ENCODE measurements around the gene DCBLD1. TPM values are rescaled to one million over a fixed set of nuclear protein-coding genes. Genes with fewer than 3 reads are reported as not detected.

DCBLD1 gene
- total RNA-seq, 1 experiment from 2014 or later: 69.3 TPM

GRCh38 chr6:117533775-117534174 is 51.3 kb downstream of the DCBLD1 start:
- Histone ChIP-seq H3K36me3 (ENCODE audit: control insufficient read depth, insufficient read depth, low read length) (no peaks in the 10 kb centered on the region), H3K27me3 (replicated peaks; ENCODE audit: control insufficient read depth, insufficient read depth, low read length) (no peaks in the 10 kb centered on the region), H3K9me3 (no peaks in the 10 kb centered on the region), H3K4me1 (peaks cover 36% of the 10 kb centered on the region), H3K4me3 (ENCODE audit: low read depth, low read length) (no peak overlapping the region)
- Mint-ChIP-seq H3K27ac (ENCODE audit: unreplicated experiment) (peak overlapping the region; percentile 3), H3K9me3 (ENCODE audit: unreplicated experiment) (no peaks in the 10 kb centered on the region), H3K4me1 (ENCODE audit: low read depth, unreplicated experiment) (peaks cover 33% of the 10 kb centered on the region), H3K27me3 (ENCODE audit: insufficient read depth, unreplicated experiment) (no peaks in the 10 kb centered on the region), H3K36me3 (ENCODE audit: insufficient read depth, unreplicated experiment) (peaks cover 64% of the 10 kb centered on the region), H3K4me3 (ENCODE audit: unreplicated experiment) (no peak overlapping the region)
- DNase-seq: no peak
- CTCF ChIA-PET: no interaction called here
- no TSS peak for BruUV-seq (replicated peaks)
- no peak for TF ChIP-seq CTCF (IDR thresholded peaks at IDR 0.05; ENCODE audit: insufficient read depth in 1 of 2, low read depth in 1 of 2, low read length in 1 of 2, severe bottlenecking in 1 of 2, unreplicated experiment in 1 of 2)
- POLR2A ChIA-PET: no interaction called here
- intact Hi-C loops (cut with micrococcal nuclease; ENCODE audit: unreplicated experiment): no loop called here

GRCh38 chr6:117534974-117535373 is 52.5 kb downstream of the DCBLD1 start:
- CTCF ChIA-PET: no interaction called here
- Histone ChIP-seq H3K4me1 (peaks cover 38% of the 10 kb centered on the region), H3K36me3 (ENCODE audit: control insufficient read depth, insufficient read depth, low read length) (peaks cover 2% of the 10 kb centered on the region; the same call in 1 of the 2 replicates), H3K4me3 (ENCODE audit: low read depth, low read length) (no peak overlapping the region), H3K9me3 (no peaks in the 10 kb centered on the region), H3K27me3 (replicated peaks; ENCODE audit: control insufficient read depth, insufficient read depth, low read length) (no peaks in the 10 kb centered on the region)
- Mint-ChIP-seq H3K27me3 (ENCODE audit: insufficient read depth, unreplicated experiment) (no peaks in the 10 kb centered on the region), H3K27ac (ENCODE audit: unreplicated experiment) (peak overlapping the region; percentile 96), H3K4me1 (ENCODE audit: low read depth, unreplicated experiment) (peaks cover 33% of the 10 kb centered on the region), H3K4me3 (ENCODE audit: unreplicated experiment) (no peak overlapping the region), H3K9me3 (ENCODE audit: unreplicated experiment) (no peaks in the 10 kb centered on the region), H3K36me3 (ENCODE audit: insufficient read depth, unreplicated experiment) (peaks cover 74% of the 10 kb centered on the region)
- BruUV-seq (replicated peaks): no TSS peak
- POLR2A ChIA-PET: no interaction called here
- DNase-seq: no peak
- intact Hi-C loops (cut with micrococcal nuclease; ENCODE audit: unreplicated experiment): no loop called here
- TF ChIP-seq CTCF (IDR thresholded peaks at IDR 0.05; ENCODE audit: insufficient read depth in 1 of 2, low read depth in 1 of 2, low read length in 1 of 2, severe bottlenecking in 1 of 2, unreplicated experiment in 1 of 2): no peak

GRCh38 chr6:117536317-117536716 is 53.8 kb downstream of the DCBLD1 start:
- Mint-ChIP-seq H3K27ac (ENCODE audit: unreplicated experiment) (peak overlapping the region; percentile 96), H3K9me3 (ENCODE audit: unreplicated experiment) (no peaks in the 10 kb centered on the region), H3K4me3 (ENCODE audit: unreplicated experiment) (peak overlapping the region; percentile 56), H3K4me1 (ENCODE audit: low read depth, unreplicated experiment) (peaks cover 33% of the 10 kb centered on the region), H3K36me3 (ENCODE audit: insufficient read depth, unreplicated experiment) (peaks cover 79% of the 10 kb centered on the region), H3K27me3 (ENCODE audit: insufficient read depth, unreplicated experiment) (no peaks in the 10 kb centered on the region)
- peak; percentile 69 to 71 for DNase-seq
- H3K4me1 ChIP-seq: peaks cover 38% of the 10 kb centered on the region
- intact Hi-C loops (cut with micrococcal nuclease; ENCODE audit: unreplicated experiment): loop anchor here (1.0 kb wide), 4 partner anchors 13 to 55 kb away; no protein-coding TSS in a partner anchor
- no peak for TF ChIP-seq CTCF (IDR thresholded peaks at IDR 0.05; ENCODE audit: insufficient read depth in 1 of 2, low read depth in 1 of 2, low read length in 1 of 2, severe bottlenecking in 1 of 2, unreplicated experiment in 1 of 2)
- H3K36me3 ChIP-seq (ENCODE audit: control insufficient read depth, insufficient read depth, low read length): peaks cover 2% of the 10 kb centered on the region; the same call in 1 of the 2 replicates
- CTCF ChIA-PET: interaction anchor here (0.7 to 0.9 kb wide), 3 partner anchors 58 to 87 kb away, joined by 3 to 4 read pairs (median 3); partner anchors contain the start of gene GOPC
- POLR2A ChIA-PET: interaction anchor here (0.5 to 1.1 kb wide), 3 partner anchors 53 to 66 kb away, joined by 3 to 5 read pairs (median 4); partner anchors contain the start of genes DCBLD1 and GOPC
- no peak overlapping the region for H3K4me3 ChIP-seq (ENCODE audit: low read depth, low read length)
- no TSS peak for BruUV-seq (replicated peaks)
- no peaks in the 10 kb centered on the region for H3K27me3 ChIP-seq (replicated peaks; ENCODE audit: control insufficient read depth, insufficient read depth, low read length)
- no peaks in the 10 kb centered on the region for H3K9me3 ChIP-seq

Measured in Caco-2 (cell line).